SK-N-SH (cell line): ENCODE data around the gene EIPR1. TPM values are rescaled to one million over a fixed set of nuclear protein-coding genes. Genes with fewer than 3 reads are reported as not detected.

ENCODE experiments used
- FOXJ3 ChIP-seq: sonication (generic); formaldehyde crosslinking; IDR thresholded peaks from 2 replicates; pipeline ENCODE4 v1.5.1; 2020; ENCODE audit warnings: mild to moderate bottlenecking, missing genetic modification reagents
- FOXM1 ChIP-seq: IDR thresholded peaks from 2 replicates; pipeline ENCODE4 v1.4.0; 2012; ENCODE audit warnings: low read depth, mild to moderate bottlenecking
- GABPA ChIP-seq: IDR thresholded peaks from 2 replicates; pipeline ENCODE4 v1.4.0; 2012; ENCODE audit warnings: low read depth, mild to moderate bottlenecking
- GATA2 ChIP-seq: sonication (generic); formaldehyde crosslinking; IDR thresholded peaks from 2 replicates; pipeline ENCODE4 v1.5.0; 2020; ENCODE audit warnings: mild to moderate bottlenecking, missing genetic modification reagents
- JUND ChIP-seq: IDR thresholded peaks from 2 replicates; pipeline ENCODE4 v1.4.0; 2012
- MAX ChIP-seq: IDR thresholded peaks from 2 replicates; pipeline ENCODE4 v1.4.0; 2012; ENCODE audit warnings: low read depth
- NFIC ChIP-seq: IDR thresholded peaks from 2 replicates; pipeline ENCODE4 v1.4.0; 2012; ENCODE audit warnings: borderline replicate concordance
- NRF1 ChIP-seq: IDR thresholded peaks from 2 replicates; pipeline ENCODE4 v1.6.1; 2012; ENCODE audit warnings: low read depth, mild to moderate bottlenecking, low read length
- PBX3 ChIP-seq: IDR thresholded peaks from 2 replicates; pipeline ENCODE4; 2012
- POLR2AphosphoS5 ChIP-seq: IDR thresholded peaks from 2 replicates; pipeline ENCODE4 v1.6.1; 2012; ENCODE audit warnings: low read depth, low read length
- RCOR1 ChIP-seq: fragments of 150-350 bp; IDR thresholded peaks from 2 replicates; pipeline ENCODE4 v1.6.1; 2017; ENCODE audit warnings: antibody characterized with exemption, low read length
- RFX5 ChIP-seq: IDR thresholded peaks from 2 replicates; pipeline ENCODE4 v1.6.1; 2012; ENCODE audit warnings: mild to moderate bottlenecking, improper control_type of control experiment, low read length
- SMC3 ChIP-seq: IDR thresholded peaks from 2 replicates; pipeline ENCODE4 v1.6.1; 2012; ENCODE audit warnings: low read depth, low read length, improper control_type of control experiment
- TAF1 ChIP-seq: IDR thresholded peaks from 2 replicates; pipeline ENCODE4 v1.6.1; 2012; ENCODE audit warnings: low read depth, mild to moderate bottlenecking, low read length, moderate library complexity, borderline replicate concordance
- TCF12 ChIP-seq: IDR thresholded peaks from 2 replicates; pipeline ENCODE4 v1.4.0; 2012
- TEAD4 ChIP-seq: IDR thresholded peaks from 2 replicates; pipeline ENCODE4 v1.4.0; 2012; ENCODE audit warnings: mild to moderate bottlenecking, borderline replicate concordance; ENCODE audit not compliant: insufficient read depth
- ZBTB33 ChIP-seq: IDR thresholded peaks from 2 replicates; pipeline ENCODE4 v1.4.0; 2012; ENCODE audit warnings: low read depth, borderline replicate concordance
- polyA plus RNA-seq, 3 experiments: library from polyadenylated mRNA; depleted of rRNA; stranded (reverse); fragments of >200 nt; gene quantifications; 2 replicates each; pipeline ENCODE4 v1.2.3, GENCODE V29; 2012
- TF ChIP-seq, protein P1 (sequence below): fragments of 150-350 bp; IDR thresholded peaks from 2 replicates; pipeline ENCODE4 v1.6.1; 2016; ENCODE audit warnings: mild to moderate bottlenecking, low read depth, low read length
- TF ChIP-seq, protein P2 (sequence below): fragments of 150-350 bp; IDR thresholded peaks from 2 replicates; pipeline ENCODE4 v1.6.1; 2017; ENCODE audit warnings: antibody characterized with exemption, low read length, low read depth, borderline replicate concordance

Gene EIPR1
- polyA plus RNA-seq, 1 of the 3 experiments (the other 2 are of a cell fraction), result 85.9 TPM

- TF ChIP-seq, protein P1, sequence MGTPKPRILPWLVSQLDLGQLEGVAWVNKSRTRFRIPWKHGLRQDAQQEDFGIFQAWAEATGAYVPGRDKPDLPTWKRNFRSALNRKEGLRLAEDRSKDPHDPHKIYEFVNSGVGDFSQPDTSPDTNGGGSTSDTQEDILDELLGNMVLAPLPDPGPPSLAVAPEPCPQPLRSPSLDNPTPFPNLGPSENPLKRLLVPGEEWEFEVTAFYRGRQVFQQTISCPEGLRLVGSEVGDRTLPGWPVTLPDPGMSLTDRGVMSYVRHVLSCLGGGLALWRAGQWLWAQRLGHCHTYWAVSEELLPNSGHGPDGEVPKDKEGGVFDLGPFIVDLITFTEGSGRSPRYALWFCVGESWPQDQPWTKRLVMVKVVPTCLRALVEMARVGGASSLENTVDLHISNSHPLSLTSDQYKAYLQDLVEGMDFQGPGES, result no peak
- TF ChIP-seq TCF12 (peak; percentile 40; the same call in 1 of the 2 replicates), FOXJ3 (peak; percentile 71), TAF1 (peak; percentile 80; the same call in 1 of the 2 replicates), RCOR1 (no peak; the same call in 1 of the 2 replicates), RFX5 (no peak), MAX (peak; percentile 97), SMC3 (no peak), GABPA (peak; percentile 96), GATA2 (CRISPR knock-in tag) (no peak), PBX3 (no peak), ZBTB33 (no peak), NRF1 (peak; percentile 90), TEAD4 (no peak), FOXM1 (no peak), POLR2AphosphoS5 (peak; percentile 98), NFIC (no peak), JUND (no peak)
- TF ChIP-seq, protein P2, sequence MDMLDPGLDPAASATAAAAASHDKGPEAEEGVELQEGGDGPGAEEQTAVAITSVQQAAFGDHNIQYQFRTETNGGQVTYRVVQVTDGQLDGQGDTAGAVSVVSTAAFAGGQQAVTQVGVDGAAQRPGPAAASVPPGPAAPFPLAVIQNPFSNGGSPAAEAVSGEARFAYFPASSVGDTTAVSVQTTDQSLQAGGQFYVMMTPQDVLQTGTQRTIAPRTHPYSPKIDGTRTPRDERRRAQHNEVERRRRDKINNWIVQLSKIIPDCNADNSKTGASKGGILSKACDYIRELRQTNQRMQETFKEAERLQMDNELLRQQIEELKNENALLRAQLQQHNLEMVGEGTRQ, result no peak
- TF ChIP-seq, all 33 proteins: peak for 14
Measured at GRCh38 chr2:3379647-3380534, 2.3 kb upstream of the EIPR1 start, which contains the start of gene TRAPPC12 (continued).
